Lower leg skin (tissue), 3 donors: ENCODE results near the gene HMG20A.

Experiments
- CTCF ChIP-seq, 3 donors: fragments of 450-650 bp; IDR thresholded peaks; one replicate each; pipeline ENCODE4 v1.5.1; 2016; ENCODE audit warnings: antibody characterized with exemption in 3 of 3, mild to moderate bottlenecking in 3 of 3, moderate library complexity in 2 of 3
- POLR2A ChIP-seq, 2 donors: fragments of 450-650 bp; IDR thresholded peaks; one replicate each; pipeline ENCODE4 v1.6.1; 2016 to 2017; ENCODE audit warnings: antibody characterized with exemption in 2 of 2, mild to moderate bottlenecking in 1 of 2, moderate library complexity in 1 of 2

- TF ChIP-seq CTCF (IDR thresholded peaks at IDR 0.05) (no peak), POLR2A (IDR thresholded peaks at IDR 0.05) (no peak)
These were observed 5.7 kb downstream of the HMG20A start for GRCh38 chr15:77426377-77426776.
